HG02678 (cell line): Measurements from ENCODE around the gene LDLR.
"Not testable (repeated sequence)": the region's sequence is repeated elsewhere in the genome, so short reads cannot be mapped to it uniquely, and the experiment has no call there.

Experiments
- ATAC-seq: cut with Tn5 transposase; IDR thresholded peaks from one replicate; pipeline ENCODE4 v1.9.1; 2021; ENCODE audit warnings: mild to moderate bottlenecking, moderate library complexity; ENCODE audit not compliant: unreplicated experiment

Gene LDLR

GRCh38 chr19:11138601-11139300 is 49.5 kb downstream of the LDLR start:
- no peak for ATAC-seq

DNA sequence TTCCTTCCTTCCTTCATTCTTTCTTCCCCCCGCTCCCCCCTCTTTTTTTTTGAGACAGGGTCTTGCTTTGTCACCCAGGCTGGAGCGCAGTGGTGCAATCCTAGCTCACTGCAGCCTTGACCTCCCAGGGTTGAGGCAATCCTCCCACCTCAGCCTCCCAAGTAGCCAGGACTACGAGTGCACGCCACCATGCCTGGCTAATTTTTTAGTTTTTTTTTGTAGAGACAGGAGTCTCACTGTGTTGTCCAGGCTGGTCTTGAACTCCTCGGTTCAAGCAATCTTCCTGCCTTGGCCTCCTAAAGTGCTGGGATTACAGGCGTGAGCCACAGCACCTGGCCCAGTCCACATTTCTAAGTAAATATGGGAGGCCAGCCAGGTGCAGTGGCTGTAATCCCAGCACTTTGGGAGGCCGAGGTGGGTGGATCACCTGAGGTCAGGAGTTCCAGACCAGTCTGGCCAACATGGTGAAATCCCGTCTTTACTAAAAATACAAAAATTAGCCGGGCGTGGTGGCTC is 50.8 kb downstream of the LDLR start:
- not testable (repeated sequence) for ATAC-seq

- no peak for ATAC-seq
Observed at GRCh38 chr19:11140896-11141295, 51.6 kb downstream of the LDLR start.

- no peak for ATAC-seq
Observed at GRCh38 chr19:11141937-11142527, 52.8 kb downstream of the LDLR start.

GRCh38 chr19:11142528-11143171 is 53.4 kb downstream of the LDLR start:
- ATAC-seq, result no peak

DNA sequence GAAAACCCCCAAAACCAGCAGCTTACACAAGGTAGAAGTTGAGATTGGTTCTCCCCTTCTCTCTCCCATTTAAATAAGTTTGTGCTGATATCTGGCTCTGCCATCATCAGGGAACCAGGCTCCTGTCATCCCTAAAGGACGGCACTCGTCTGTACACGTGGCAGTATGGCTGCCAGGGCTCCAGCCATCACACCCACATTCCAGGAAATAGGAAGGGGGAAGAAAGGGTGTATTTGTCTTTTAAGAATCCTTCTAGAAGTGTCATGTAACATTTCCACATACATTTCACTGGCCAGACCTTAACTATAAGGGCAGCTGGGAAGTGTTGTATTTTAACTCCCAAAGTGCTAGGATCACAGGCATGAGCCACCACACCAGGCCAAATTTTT is 56.3 kb downstream of the LDLR start:
- ATAC-seq, result no peak

- no peak for ATAC-seq
Observed at GRCh38 chr19:11148001-11148400, 58.7 kb downstream of the LDLR start.

DNA sequence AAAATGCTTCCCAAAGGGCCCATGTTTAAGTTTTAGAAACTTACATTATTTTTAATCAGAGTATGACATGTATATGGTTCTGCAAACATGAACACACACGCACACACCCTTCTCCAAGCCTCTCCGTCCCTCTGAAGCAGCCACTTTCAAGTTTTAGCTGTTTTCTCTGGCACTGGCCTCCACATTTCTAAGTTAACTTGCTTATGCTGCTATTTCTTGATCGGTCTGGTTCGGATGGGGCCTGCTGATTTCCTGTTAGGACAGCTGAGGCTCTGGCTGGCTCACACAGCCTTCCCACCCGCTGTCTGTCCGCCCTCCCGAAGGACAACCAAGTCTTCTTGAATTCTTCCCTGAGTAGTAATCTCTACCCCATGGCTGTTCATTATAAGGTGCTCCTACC is 61.9 kb downstream of the LDLR start:
- ATAC-seq, result no peak

GRCh38 chr19:11152318-11153062 is 63.2 kb downstream of the LDLR start:
- no peak for ATAC-seq

DNA sequence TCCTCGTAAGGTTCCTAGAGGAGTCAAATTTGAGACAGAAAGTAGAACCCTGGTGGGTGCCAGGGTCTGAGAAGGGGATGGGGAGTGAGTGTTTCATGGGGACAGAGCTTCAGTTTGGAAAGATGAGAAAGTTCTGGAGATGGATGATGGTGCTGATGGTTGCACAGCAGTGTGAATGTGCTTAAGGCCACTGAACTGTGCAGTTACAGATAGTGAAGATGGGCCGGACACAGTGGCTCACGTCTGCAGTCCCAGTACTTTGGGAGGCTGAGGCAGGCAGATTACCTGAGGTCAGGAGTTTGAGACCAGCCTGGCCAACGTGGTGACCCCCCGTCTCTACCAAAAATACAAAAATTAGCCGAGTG is 65.4 kb downstream of the LDLR start:
- no peak for ATAC-seq

GRCh38 chr19:11155373-11156120 is 66.3 kb downstream of the LDLR start, which contains the start of gene SPC24:
TSS of gene SPC24 (minus strand) at chr19:11155782. CDS start at chr19:11155776, 6 bp downstream.
- ATAC-seq, result peak; percentile 98

DNA sequence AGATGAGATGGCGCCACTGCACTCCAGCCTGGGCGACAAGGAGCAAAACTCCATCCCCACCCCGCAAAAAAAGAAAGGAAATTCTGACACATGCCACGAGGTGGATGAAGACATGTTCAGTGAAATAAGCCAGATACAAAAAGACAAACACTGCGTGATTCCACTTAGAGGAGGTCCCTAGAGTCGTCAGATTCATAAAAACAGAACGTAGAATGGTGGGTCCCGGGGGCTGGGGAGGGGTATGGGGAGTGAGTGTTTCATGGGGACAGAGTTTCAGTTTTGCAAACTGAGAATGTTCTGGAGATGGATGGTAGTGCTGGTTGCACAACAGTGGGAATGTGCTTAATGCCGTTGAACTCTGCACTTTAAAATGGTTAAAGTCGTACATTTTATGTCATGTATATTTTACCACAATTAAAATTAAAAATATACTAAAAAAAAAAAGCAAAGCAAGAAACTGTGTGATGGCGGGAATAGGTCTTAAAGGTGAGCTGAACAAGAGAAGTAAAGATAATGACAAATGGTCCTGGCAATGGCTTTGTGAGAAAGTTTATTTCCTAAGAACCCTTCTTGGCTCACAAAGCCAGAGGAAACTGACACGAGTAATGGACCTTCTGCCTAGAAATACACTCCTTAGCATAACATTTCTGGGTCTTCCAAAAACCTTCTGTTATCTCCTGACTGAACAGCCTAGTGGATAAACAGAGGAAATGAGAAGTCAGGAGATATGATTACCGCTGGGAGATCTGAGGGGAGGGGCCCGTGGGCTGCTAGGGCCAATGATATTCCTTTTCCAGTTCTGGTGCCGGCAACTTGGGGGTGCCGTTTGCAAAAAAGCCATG is 70.6 kb downstream of the LDLR start:
- no peak for ATAC-seq

- not testable (repeated sequence) for ATAC-seq
Observed at GRCh38 chr19:11160440-11160768, 71.1 kb downstream of the LDLR start.

- no peak for ATAC-seq
Observed at GRCh38 chr19:11164296-11164695, 75.0 kb downstream of the LDLR start.

DNA sequence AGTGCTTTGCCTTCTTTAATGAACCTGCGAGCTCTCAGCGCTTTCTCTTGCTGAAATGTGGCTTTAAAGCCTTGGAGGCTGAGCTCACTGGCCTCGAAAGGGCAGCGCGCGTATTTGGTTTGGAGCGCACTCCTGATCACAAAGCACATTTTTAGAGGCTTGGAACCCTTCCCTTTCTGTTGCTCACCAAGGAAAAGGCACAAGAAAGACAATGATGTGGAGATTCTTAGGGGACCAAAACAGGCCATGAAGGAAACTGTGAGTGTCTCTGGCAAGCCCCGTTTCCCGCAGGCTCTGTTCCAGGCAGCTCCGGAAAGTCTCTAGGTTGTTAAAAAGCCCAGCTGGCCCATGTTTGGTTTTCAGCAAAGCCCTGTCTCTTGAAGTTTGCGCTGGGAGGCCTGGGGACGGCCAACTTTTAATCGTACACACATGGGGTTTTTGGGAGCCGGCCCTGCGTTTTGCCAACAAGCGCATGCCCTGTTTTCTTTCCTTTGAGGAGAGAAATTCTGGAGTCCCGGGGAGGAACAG is 75.7 kb downstream of the LDLR start:
- no peak for ATAC-seq

GRCh38 chr19:11165486-11166030 is 76.3 kb downstream of the LDLR start:
- no peak for ATAC-seq

DNA sequence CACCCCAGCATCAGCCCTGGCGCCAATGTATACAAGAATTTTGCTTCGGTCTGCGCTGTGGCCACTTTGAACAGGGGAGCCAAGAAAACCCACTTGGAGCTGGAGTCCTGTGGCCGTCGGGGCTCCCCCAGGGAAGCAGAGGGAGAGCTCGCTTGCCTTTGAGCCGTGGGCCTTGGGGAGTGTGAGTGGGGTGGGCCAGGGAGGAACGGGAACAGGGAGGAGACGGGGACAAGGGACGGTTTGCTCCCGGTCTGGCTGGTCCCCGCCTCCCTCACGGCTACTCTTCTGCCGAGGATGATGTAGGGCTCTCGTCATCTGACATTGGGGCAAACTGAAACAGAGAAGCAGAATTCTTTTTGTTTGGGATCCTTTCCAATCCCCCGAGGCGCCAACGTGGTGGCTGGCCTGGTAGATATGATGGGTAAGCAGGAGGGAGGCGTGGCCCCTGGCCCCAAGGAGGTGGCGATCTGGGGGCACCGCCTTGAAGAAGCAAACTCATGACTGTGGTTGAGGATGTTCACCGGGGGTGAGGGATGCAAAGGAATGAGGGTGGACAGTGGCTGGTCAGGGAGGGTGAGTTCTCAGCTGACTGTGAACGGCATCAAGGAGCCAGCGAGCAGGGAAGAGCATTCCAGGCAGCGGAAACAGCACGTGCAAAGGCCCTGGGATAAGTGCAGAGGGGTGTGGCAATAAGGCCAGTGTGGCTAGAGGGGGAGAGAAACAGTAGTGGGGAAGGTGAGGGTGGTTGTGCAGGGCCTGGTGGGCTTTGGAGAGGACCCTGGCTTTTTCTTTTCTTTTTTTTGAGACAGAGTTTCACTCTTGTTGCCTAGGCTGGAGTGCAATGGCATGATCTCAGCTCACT is 77.2 kb downstream of the LDLR start:
- ATAC-seq, result no peak

- ATAC-seq, result no peak
Observed at GRCh38 chr19:11168568-11168967, 79.3 kb downstream of the LDLR start.
